Nephron (organoid): ENCODE results near the gene SMAD6.

Experiments
- H3K27ac Mint-ChIP-seq, 3 experiments: 2 replicates each; pipeline ENCODE4 v1.8.0; 2020; ENCODE audit warnings: mixed read lengths in 3 of 3, mild to moderate bottlenecking in 2 of 3, moderate library complexity in 1 of 3
- H3K27me3 Mint-ChIP-seq: 2 replicates; pipeline ENCODE4 v1.8.0; 2021; ENCODE audit warnings: low read depth, mild to moderate bottlenecking, moderate library complexity, mixed read lengths
- H3K36me3 Mint-ChIP-seq: 2 replicates; pipeline ENCODE4 v1.8.0; 2020; ENCODE audit warnings: low read depth, mixed read lengths
- H3K4me1 Mint-ChIP-seq: 2 replicates; pipeline ENCODE4 v1.8.0; 2020; ENCODE audit warnings: mixed read lengths
- H3K4me3 Mint-ChIP-seq, 3 experiments: 2 replicates each; pipeline ENCODE4 v1.8.0; 2020; ENCODE audit warnings: mild to moderate bottlenecking in 3 of 3, mixed read lengths in 3 of 3, moderate library complexity in 2 of 3
- H3K9me3 Mint-ChIP-seq: 2 replicates; pipeline ENCODE4 v1.8.0; 2020; ENCODE audit warnings: mixed read lengths
- TF ChIP-seq, protein P1 (sequence below), 3 experiments: fragments of 200-600 bp; sonication (generic); IDR thresholded peaks; one replicate each; pipeline ENCODE4 v1.5.0; 2021; ENCODE audit warnings: antibody characterized with exemption in 3 of 3; ENCODE audit not compliant: unreplicated experiment in 3 of 3

SMAD6 gene

GRCh38 chr15:66798426-66799061 lies 96.5 kb downstream of the SMAD6 start:
- H3K4me3 Mint-ChIP-seq, result no peak overlapping the region
- peak overlapping the region in 2 of 3 experiments; percentile 8 to 11 for H3K27ac Mint-ChIP-seq
- no peaks in the 10 kb centered on the region for H3K36me3 Mint-ChIP-seq
- H3K4me1 Mint-ChIP-seq, result peaks cover 25% of the 10 kb centered on the region
- TF ChIP-seq, protein P1, sequence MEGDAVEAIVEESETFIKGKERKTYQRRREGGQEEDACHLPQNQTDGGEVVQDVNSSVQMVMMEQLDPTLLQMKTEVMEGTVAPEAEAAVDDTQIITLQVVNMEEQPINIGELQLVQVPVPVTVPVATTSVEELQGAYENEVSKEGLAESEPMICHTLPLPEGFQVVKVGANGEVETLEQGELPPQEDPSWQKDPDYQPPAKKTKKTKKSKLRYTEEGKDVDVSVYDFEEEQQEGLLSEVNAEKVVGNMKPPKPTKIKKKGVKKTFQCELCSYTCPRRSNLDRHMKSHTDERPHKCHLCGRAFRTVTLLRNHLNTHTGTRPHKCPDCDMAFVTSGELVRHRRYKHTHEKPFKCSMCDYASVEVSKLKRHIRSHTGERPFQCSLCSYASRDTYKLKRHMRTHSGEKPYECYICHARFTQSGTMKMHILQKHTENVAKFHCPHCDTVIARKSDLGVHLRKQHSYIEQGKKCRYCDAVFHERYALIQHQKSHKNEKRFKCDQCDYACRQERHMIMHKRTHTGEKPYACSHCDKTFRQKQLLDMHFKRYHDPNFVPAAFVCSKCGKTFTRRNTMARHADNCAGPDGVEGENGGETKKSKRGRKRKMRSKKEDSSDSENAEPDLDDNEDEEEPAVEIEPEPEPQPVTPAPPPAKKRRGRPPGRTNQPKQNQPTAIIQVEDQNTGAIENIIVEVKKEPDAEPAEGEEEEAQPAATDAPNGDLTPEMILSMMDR (IDR thresholded peaks at IDR 0.05; ENCODE audit: unreplicated experiment in 3 of 3), result no peak
- H3K27me3 Mint-ChIP-seq, result peaks cover 4% of the 10 kb centered on the region
- no peaks in the 10 kb centered on the region for H3K9me3 Mint-ChIP-seq

DNA sequence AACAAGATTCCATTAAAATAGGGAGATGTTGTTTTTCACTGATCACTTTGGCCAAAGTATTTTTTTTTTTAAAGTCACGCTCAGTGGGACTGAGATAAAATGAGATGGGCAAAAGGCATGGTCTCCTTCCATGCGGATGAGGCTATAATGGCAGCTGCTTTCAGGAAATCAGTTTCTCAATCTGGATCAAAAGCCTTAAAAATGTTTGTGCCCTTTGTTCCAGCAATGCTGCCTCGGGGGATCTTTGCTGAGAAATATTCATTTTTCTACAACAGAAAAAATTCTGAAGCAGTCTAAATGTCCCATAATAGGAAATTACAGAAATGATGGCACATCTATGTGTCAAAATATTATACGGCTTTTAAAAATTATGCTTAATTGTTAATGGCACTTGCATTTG lies 97.2 kb downstream of the SMAD6 start:
- Mint-ChIP-seq H3K27ac (no peak overlapping the region), H3K9me3 (no peaks in the 10 kb centered on the region), H3K4me1 (peaks cover 25% of the 10 kb centered on the region), H3K36me3 (no peaks in the 10 kb centered on the region), H3K4me3 (no peak overlapping the region), H3K27me3 (peaks cover 4% of the 10 kb centered on the region)
- TF ChIP-seq, protein P1 (IDR thresholded peaks at IDR 0.05; ENCODE audit: unreplicated experiment in 3 of 3), result no peak

DNA sequence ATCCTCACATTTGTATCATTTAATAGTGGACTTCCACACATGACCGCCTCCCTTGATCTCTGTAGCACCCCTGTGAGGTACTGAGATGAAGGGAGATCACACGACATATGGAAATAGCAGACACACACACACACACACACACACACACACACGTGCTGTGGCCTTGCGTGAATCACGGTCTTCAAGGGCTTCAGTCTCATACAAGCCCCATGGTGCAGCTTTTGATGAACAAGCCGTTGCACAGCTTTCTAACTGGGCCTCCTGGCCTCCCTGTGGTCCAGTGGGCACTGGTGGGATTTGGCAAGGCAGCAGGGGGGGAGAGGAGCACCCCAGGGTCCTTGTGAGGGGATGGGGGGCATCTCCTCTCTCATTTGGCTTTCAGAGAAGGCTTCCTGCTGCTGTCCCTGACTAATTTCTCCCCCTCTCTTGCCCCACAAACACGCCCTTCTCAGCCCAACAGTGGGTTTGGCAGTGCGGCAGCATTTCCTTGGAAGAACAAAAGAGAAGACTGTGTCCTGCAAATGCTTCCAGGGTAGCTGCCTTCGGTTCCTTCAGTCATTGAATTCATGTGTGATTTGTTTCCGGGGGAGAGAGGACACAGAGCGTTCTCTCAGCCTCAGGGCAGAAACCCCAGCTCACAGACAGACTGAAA lies 98.7 kb downstream of the SMAD6 start:
- TF ChIP-seq, protein P1 (IDR thresholded peaks at IDR 0.05; ENCODE audit: unreplicated experiment in 3 of 3), result no peak

DNA sequence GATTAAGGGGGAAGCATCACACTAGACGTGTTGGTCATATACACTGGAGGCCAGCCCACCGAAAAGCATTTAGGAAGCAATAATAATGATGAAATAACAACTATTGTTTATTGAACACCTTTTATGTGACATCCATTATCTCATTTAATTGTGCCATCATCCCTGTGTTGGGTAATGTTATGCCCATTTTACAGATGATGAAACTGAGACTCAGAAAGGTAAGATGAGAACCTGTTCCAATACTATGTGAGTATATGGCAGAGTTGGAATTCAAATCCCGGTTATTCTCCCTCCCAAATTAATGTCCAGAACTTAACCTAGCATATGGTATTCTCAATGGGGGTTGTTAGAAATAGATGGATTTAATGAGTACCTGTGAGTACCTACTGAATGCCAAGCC lies 99.2 kb downstream of the SMAD6 start:
- Mint-ChIP-seq H3K4me1 (peaks cover 25% of the 10 kb centered on the region), H3K9me3 (no peaks in the 10 kb centered on the region), H3K36me3 (no peaks in the 10 kb centered on the region), H3K27me3 (peaks cover 4% of the 10 kb centered on the region), H3K27ac (peak overlapping the region; percentile 7 to 95 (median 91)), H3K4me3 (no peak overlapping the region)
- TF ChIP-seq, protein P1 (IDR thresholded peaks at IDR 0.05; ENCODE audit: unreplicated experiment in 3 of 3), result no peak

More for the DNA sequence above, 98.7 kb downstream of the SMAD6 start:
- H3K27ac Mint-ChIP-seq, result peak overlapping the region; percentile 7 to 95 (median 42)
- H3K4me1 Mint-ChIP-seq, result peaks cover 25% of the 10 kb centered on the region
- H3K4me3 Mint-ChIP-seq, result no peak overlapping the region
- H3K9me3 Mint-ChIP-seq, result no peaks in the 10 kb centered on the region
- no peaks in the 10 kb centered on the region for H3K36me3 Mint-ChIP-seq
- peaks cover 4% of the 10 kb centered on the region for H3K27me3 Mint-ChIP-seq

DNA sequence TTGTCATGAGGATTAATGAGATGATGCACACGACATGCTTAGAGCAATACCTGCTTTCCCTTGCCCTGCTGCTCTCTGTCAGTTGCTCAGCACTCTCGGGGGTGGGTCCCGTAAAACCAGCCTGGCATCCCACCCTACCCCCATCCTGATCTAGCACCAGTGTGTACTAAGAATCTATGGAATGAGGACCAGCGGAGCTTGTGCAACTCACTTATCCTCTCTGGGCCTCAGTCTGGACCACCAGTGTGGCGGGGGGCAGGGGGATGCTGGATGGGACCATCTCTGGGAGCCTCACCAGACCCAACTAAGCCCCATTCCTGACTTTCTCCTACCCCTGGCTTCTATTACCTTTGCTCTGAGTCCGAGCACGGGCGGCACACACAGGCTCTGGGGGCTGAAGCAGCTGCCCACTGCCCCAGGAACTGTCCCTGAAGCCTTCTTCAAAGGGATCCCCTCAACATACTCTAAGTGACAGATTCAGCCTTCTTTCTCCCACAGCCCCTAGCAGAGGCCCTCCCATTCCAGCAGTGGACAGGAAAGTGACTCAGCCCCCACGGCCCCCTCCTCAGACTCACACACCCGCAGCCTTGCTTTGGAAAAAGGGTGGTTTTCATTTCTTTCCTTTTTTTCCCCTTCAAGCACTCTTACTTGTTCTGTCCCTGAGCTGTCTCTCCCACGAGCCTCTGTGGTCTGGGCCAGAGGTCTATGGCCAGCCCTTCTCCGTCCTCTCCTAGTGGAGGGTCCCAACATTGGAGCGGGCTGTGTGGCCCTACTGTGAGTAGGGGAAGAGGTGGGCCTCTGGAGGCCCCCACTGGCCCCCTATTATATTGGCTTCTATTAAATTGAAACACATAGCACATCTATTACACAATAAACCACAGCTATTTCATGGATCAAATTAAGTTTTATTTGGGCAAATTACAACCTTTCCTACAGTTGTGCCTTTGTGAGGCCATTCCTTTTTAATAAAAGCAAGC lies 100.3 kb downstream of the SMAD6 start:
- TF ChIP-seq, protein P1 (IDR thresholded peaks at IDR 0.05; ENCODE audit: unreplicated experiment in 3 of 3), result no peak
- peaks cover 25% of the 10 kb centered on the region for H3K4me1 Mint-ChIP-seq
- no peak overlapping the region for H3K4me3 Mint-ChIP-seq
- H3K9me3 Mint-ChIP-seq, result peaks cover 3% of the 10 kb centered on the region
- H3K36me3 Mint-ChIP-seq, result no peaks in the 10 kb centered on the region
- H3K27ac Mint-ChIP-seq, result peak overlapping the region; percentile 91 to 95 (median 92)
- H3K27me3 Mint-ChIP-seq, result peaks cover 4% of the 10 kb centered on the region
